GM23338 (cell line): Measurements from ENCODE around the gene DLEU7. TPM values are rescaled to one million over a fixed set of nuclear protein-coding genes. Genes with fewer than 3 reads are reported as not detected.

Source experiments
- ATAC-seq: fragments of 200-7000 bp; cut with Tn5 transposase; 3 replicates; pipeline ENCODE4 v1.9.1; 2020
- DNase-seq: peaks from one replicate; pipeline ENCODE4 v3.0.0-alpha.2; 2015; ENCODE audit warnings: low spot score
- H2AFZ ChIP-seq: fragments of 200-600 bp; sonication (generic); 2 replicates; pipeline ENCODE4 v1.8.0; 2016; ENCODE audit warnings: antibody characterized with exemption, mild to moderate bottlenecking, moderate library complexity
- H3F3A ChIP-seq: fragments of 200-600 bp; sonication (generic); replicated peaks from 2 replicates; pipeline ENCODE4 v1.8.0; 2017; ENCODE audit warnings: antibody characterized with exemption, mixed run types, low read depth
- H3K27ac ChIP-seq: fragments of 200-600 bp; sonication (generic); 2 replicates; pipeline ENCODE4 v1.6.1; 2016; ENCODE audit warnings: low read depth
- H3K27me3 ChIP-seq: fragments of 200-600 bp; sonication (generic); 2 replicates; pipeline ENCODE4 v1.8.0; 2016; ENCODE audit warnings: mild to moderate bottlenecking, mixed run types, moderate library complexity; ENCODE audit not compliant: insufficient read depth
- H3K36me3 ChIP-seq: fragments of 200-600 bp; sonication (generic); 2 replicates; pipeline ENCODE4 v1.8.0; 2016; ENCODE audit warnings: mild to moderate bottlenecking; ENCODE audit not compliant: insufficient read depth
- H3K4me1 ChIP-seq: fragments of 200-600 bp; sonication (generic); 2 replicates; pipeline ENCODE4 v1.8.0; 2016; ENCODE audit warnings: mild to moderate bottlenecking, moderate library complexity; ENCODE audit not compliant: insufficient read depth
- H3K4me2 ChIP-seq: fragments of 200-600 bp; sonication (generic); 2 replicates; pipeline ENCODE4 v1.7.1; 2017; ENCODE audit warnings: mixed run types
- H3K4me3 ChIP-seq: fragments of 200-600 bp; sonication (generic); 2 replicates; pipeline ENCODE4 v1.6.1; 2016; ENCODE audit warnings: mixed run types
- H3K79me2 ChIP-seq: fragments of 200-600 bp; sonication (generic); replicated peaks from 2 replicates; pipeline ENCODE4 v1.8.0; 2017; ENCODE audit warnings: mild to moderate bottlenecking; ENCODE audit not compliant: insufficient read depth
- H3K9me2 ChIP-seq: fragments of 200-600 bp; sonication (generic); 2 replicates; pipeline ENCODE4 v1.8.0; 2017; ENCODE audit not compliant: insufficient read depth
- H4K20me1 ChIP-seq: fragments of 200-600 bp; sonication (generic); replicated peaks from 2 replicates; pipeline ENCODE4 v1.8.0; 2017; ENCODE audit warnings: mild to moderate bottlenecking; ENCODE audit not compliant: insufficient read depth
- H3K27ac Mint-ChIP-seq: 2 replicates; pipeline ENCODE4 v1.8.0; 2020; ENCODE audit warnings: inconsistent platforms, mild to moderate bottlenecking, moderate library complexity, mixed read lengths
- H3K27me3 Mint-ChIP-seq: 3 replicates; pipeline ENCODE4 v1.8.0; 2022; ENCODE audit warnings: low read depth, mild to moderate bottlenecking, moderate library complexity, mixed read lengths, inconsistent platforms; ENCODE audit not compliant: insufficient read depth, poor library complexity
- H3K36me3 Mint-ChIP-seq: 3 replicates; pipeline ENCODE4 v1.8.0; 2021; ENCODE audit warnings: low read depth, mild to moderate bottlenecking, inconsistent platforms, moderate library complexity, mixed read lengths
- H3K4me1 Mint-ChIP-seq: 3 replicates; pipeline ENCODE4 v1.8.0; 2020; ENCODE audit warnings: mild to moderate bottlenecking, inconsistent platforms, mixed read lengths
- H3K4me3 Mint-ChIP-seq: 3 replicates; pipeline ENCODE4 v1.8.0; 2021; ENCODE audit warnings: moderate library complexity, mild to moderate bottlenecking, inconsistent platforms, mixed read lengths
- H3K9me3 Mint-ChIP-seq: 3 replicates; pipeline ENCODE4 v1.8.0; 2020; ENCODE audit warnings: moderate library complexity, mild to moderate bottlenecking, inconsistent platforms, mixed read lengths
- CREB1 ChIP-seq: fragments of 250-450 bp; sonication (Bioruptor Pico); IDR thresholded peaks from 2 replicates; pipeline ENCODE4 v1.5.0; 2020; ENCODE audit warnings: low read depth, mild to moderate bottlenecking, moderate library complexity
- EZH2 ChIP-seq: fragments of 200-600 bp; sonication (generic); IDR thresholded peaks from one replicate; pipeline ENCODE4 v1.8.0; 2017; ENCODE audit warnings: antibody characterized with exemption, mild to moderate bottlenecking, low read depth; ENCODE audit not compliant: unreplicated experiment
- EZH2phosphoT487 ChIP-seq: fragments of 200-600 bp; sonication (generic); IDR thresholded peaks from one replicate; pipeline ENCODE4 v1.8.1; 2018; ENCODE audit warnings: antibody characterized with exemption; ENCODE audit not compliant: unreplicated experiment
- JUNB ChIP-seq: IDR thresholded peaks from one replicate; pipeline ENCODE4 v1.6.1; 2016; ENCODE audit warnings: antibody characterized with exemption; ENCODE audit not compliant: unreplicated experiment
- NANOG ChIP-seq: IDR thresholded peaks from 2 replicates; pipeline ENCODE4 v1.6.1; 2016; ENCODE audit warnings: antibody characterized with exemption, borderline replicate concordance
- POLR2AphosphoS5 ChIP-seq: IDR thresholded peaks from 2 replicates; pipeline ENCODE4 v1.6.1; 2016; ENCODE audit warnings: antibody characterized with exemption, low read depth
- STAT1 ChIP-seq: IDR thresholded peaks from one replicate; pipeline ENCODE4 v1.6.1; 2016; ENCODE audit warnings: antibody characterized with exemption; ENCODE audit not compliant: unreplicated experiment
- ZNF114 ChIP-seq: fragments of 250-450 bp; sonication (Bioruptor Pico); IDR thresholded peaks from 2 replicates; pipeline ENCODE4 v1.5.0; 2020; ENCODE audit warnings: mild to moderate bottlenecking, moderate library complexity
- ZNF331 ChIP-seq: fragments of 250-450 bp; sonication (Bioruptor Pico); IDR thresholded peaks from 2 replicates; pipeline ENCODE4 v1.5.0; 2020; ENCODE audit warnings: low read depth, mild to moderate bottlenecking, moderate library complexity
- polyA plus RNA-seq: library from polyadenylated mRNA; unstranded; fragments of >200 nt; fragmentation: Nextera tagmentation; extraction: Ambion mirVana; gene quantifications from 2 replicates; pipeline ENCODE4 v1.2.1, GENCODE V29; 2016
- total RNA-seq: library from RNA; depleted of rRNA; stranded (reverse); fragments of >200 nt; shearing (Covaris generic); gene quantifications from 2 replicates; pipeline ENCODE4 v1.2.3, GENCODE V29; 2014
- TF ChIP-seq, protein P1 (sequence below): IDR thresholded peaks from one replicate; pipeline ENCODE4 v1.6.1; 2018; ENCODE audit warnings: antibody characterized with exemption; ENCODE audit not compliant: unreplicated experiment
- TF ChIP-seq, protein P2 (sequence below), 2 experiments: fragments of 200-600 bp in 1 of 2; sonication (generic) in 1 of 2; conservative IDR thresholded peaks; 2 replicates each; pipeline versions ENCODE4 v1.5.1 to v1.6.1; 2016 to 2017; ENCODE audit warnings: antibody characterized with exemption in 2 of 2, low read depth in 2 of 2, mild to moderate bottlenecking in 2 of 2, moderate library complexity in 1 of 2
- TF ChIP-seq, protein P3 (sequence below): IDR thresholded peaks from 2 replicates; pipeline ENCODE4 v1.6.1; 2016; ENCODE audit warnings: antibody characterized with exemption
- TF ChIP-seq, protein P4 (sequence below): fragments of 250-450 bp; sonication (Bioruptor Pico); IDR thresholded peaks from 2 replicates; pipeline ENCODE4 v1.5.0; 2020; ENCODE audit warnings: mild to moderate bottlenecking, moderate library complexity

The DLEU7 gene
- total and polyA plus RNA-seq, 2 experiments from 2014 or later, result 8.7 to 11.6 TPM

DNA sequence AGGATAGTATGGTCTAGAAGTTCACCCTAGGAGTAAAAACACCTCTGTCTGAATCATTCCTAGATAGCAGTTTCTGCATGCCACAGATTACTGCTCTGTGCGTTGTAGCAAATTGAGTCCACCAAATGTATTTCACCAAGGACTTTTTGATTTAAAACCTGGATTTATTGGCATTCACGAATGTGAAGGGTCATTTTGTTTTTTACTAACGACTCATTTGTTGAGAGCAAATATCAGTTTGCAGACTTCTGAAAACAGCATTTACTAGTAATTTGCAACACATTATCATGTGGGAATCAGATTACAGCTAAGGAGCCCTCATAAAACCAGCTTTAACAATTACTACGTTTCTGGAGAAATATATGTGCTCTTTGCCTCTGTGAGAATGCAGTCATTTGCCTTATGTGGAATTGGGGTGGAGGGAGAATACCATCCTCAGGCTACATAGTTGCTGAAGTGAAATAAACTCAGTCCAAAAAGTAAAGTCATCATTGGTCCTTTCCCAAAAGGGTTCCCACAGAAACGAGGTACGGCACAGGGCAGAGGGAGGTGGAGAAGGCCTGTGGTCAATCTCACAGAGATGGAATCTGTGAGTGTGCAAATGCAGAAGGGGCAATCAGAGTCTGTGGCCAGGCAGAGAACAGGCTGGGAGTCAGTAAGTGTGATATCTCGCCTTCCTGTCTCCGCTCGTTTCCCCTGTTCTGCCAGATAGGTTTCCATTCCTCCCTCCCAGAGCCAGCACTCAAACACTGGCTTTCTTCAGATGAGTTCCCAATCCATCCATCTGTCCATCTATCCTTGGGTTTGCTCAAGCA lies 63.1 kb downstream of the DLEU7 start:
- Histone ChIP-seq H3K4me3 (no peak overlapping the region), H3K9me2 (peaks cover 19% of the 10 kb centered on the region; the same call in 1 of the 2 replicates), H2AFZ (0 out of 2 replicates have a peak overlapping the region, but pooled peaks have one; percentile 11), H3K79me2 (no peaks in the 10 kb centered on the region), H3K27ac (peak overlapping the region; percentile 61; the same call in 1 of the 2 replicates), H3K36me3 (no peaks in the 10 kb centered on the region), H3F3A (no peaks in the 10 kb centered on the region), H3K4me2 (peak overlapping the region; percentile 19; the same call in 1 of the 2 replicates), H4K20me1 (no peaks in the 10 kb centered on the region), H3K27me3 (no peaks in the 10 kb centered on the region), H3K4me1 (peaks cover 12% of the 10 kb centered on the region)
- H3K9me3 Mint-ChIP-seq, result peaks cover 8% of the 10 kb centered on the region; the same call in 2 of the 3 replicates
- no peaks in the 10 kb centered on the region for H3K27me3 Mint-ChIP-seq
- peaks cover 8% of the 10 kb centered on the region for H3K4me1 Mint-ChIP-seq
- TF ChIP-seq JUNB (no peak), ZNF331 (CRISPR knock-in tag) (no peak), CREB1 (CRISPR knock-in tag) (no peak), STAT1 (no peak), NANOG (no peak), EZH2 (no peak), EZH2phosphoT487 (no peak), ZNF114 (no peak), POLR2AphosphoS5 (no peak)
- TF ChIP-seq, protein P1, sequence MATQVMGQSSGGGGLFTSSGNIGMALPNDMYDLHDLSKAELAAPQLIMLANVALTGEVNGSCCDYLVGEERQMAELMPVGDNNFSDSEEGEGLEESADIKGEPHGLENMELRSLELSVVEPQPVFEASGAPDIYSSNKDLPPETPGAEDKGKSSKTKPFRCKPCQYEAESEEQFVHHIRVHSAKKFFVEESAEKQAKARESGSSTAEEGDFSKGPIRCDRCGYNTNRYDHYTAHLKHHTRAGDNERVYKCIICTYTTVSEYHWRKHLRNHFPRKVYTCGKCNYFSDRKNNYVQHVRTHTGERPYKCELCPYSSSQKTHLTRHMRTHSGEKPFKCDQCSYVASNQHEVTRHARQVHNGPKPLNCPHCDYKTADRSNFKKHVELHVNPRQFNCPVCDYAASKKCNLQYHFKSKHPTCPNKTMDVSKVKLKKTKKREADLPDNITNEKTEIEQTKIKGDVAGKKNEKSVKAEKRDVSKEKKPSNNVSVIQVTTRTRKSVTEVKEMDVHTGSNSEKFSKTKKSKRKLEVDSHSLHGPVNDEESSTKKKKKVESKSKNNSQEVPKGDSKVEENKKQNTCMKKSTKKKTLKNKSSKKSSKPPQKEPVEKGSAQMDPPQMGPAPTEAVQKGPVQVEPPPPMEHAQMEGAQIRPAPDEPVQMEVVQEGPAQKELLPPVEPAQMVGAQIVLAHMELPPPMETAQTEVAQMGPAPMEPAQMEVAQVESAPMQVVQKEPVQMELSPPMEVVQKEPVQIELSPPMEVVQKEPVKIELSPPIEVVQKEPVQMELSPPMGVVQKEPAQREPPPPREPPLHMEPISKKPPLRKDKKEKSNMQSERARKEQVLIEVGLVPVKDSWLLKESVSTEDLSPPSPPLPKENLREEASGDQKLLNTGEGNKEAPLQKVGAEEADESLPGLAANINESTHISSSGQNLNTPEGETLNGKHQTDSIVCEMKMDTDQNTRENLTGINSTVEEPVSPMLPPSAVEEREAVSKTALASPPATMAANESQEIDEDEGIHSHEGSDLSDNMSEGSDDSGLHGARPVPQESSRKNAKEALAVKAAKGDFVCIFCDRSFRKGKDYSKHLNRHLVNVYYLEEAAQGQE, result no peak
- TF ChIP-seq, protein P2, sequence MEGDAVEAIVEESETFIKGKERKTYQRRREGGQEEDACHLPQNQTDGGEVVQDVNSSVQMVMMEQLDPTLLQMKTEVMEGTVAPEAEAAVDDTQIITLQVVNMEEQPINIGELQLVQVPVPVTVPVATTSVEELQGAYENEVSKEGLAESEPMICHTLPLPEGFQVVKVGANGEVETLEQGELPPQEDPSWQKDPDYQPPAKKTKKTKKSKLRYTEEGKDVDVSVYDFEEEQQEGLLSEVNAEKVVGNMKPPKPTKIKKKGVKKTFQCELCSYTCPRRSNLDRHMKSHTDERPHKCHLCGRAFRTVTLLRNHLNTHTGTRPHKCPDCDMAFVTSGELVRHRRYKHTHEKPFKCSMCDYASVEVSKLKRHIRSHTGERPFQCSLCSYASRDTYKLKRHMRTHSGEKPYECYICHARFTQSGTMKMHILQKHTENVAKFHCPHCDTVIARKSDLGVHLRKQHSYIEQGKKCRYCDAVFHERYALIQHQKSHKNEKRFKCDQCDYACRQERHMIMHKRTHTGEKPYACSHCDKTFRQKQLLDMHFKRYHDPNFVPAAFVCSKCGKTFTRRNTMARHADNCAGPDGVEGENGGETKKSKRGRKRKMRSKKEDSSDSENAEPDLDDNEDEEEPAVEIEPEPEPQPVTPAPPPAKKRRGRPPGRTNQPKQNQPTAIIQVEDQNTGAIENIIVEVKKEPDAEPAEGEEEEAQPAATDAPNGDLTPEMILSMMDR (conservative IDR thresholded peaks at IDR 0.05; ENCODE audit: low read depth in 2 of 2), result no peak
- TF ChIP-seq, protein P3, sequence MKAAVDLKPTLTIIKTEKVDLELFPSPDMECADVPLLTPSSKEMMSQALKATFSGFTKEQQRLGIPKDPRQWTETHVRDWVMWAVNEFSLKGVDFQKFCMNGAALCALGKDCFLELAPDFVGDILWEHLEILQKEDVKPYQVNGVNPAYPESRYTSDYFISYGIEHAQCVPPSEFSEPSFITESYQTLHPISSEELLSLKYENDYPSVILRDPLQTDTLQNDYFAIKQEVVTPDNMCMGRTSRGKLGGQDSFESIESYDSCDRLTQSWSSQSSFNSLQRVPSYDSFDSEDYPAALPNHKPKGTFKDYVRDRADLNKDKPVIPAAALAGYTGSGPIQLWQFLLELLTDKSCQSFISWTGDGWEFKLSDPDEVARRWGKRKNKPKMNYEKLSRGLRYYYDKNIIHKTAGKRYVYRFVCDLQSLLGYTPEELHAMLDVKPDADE, result no peak
- TF ChIP-seq, protein P4, sequence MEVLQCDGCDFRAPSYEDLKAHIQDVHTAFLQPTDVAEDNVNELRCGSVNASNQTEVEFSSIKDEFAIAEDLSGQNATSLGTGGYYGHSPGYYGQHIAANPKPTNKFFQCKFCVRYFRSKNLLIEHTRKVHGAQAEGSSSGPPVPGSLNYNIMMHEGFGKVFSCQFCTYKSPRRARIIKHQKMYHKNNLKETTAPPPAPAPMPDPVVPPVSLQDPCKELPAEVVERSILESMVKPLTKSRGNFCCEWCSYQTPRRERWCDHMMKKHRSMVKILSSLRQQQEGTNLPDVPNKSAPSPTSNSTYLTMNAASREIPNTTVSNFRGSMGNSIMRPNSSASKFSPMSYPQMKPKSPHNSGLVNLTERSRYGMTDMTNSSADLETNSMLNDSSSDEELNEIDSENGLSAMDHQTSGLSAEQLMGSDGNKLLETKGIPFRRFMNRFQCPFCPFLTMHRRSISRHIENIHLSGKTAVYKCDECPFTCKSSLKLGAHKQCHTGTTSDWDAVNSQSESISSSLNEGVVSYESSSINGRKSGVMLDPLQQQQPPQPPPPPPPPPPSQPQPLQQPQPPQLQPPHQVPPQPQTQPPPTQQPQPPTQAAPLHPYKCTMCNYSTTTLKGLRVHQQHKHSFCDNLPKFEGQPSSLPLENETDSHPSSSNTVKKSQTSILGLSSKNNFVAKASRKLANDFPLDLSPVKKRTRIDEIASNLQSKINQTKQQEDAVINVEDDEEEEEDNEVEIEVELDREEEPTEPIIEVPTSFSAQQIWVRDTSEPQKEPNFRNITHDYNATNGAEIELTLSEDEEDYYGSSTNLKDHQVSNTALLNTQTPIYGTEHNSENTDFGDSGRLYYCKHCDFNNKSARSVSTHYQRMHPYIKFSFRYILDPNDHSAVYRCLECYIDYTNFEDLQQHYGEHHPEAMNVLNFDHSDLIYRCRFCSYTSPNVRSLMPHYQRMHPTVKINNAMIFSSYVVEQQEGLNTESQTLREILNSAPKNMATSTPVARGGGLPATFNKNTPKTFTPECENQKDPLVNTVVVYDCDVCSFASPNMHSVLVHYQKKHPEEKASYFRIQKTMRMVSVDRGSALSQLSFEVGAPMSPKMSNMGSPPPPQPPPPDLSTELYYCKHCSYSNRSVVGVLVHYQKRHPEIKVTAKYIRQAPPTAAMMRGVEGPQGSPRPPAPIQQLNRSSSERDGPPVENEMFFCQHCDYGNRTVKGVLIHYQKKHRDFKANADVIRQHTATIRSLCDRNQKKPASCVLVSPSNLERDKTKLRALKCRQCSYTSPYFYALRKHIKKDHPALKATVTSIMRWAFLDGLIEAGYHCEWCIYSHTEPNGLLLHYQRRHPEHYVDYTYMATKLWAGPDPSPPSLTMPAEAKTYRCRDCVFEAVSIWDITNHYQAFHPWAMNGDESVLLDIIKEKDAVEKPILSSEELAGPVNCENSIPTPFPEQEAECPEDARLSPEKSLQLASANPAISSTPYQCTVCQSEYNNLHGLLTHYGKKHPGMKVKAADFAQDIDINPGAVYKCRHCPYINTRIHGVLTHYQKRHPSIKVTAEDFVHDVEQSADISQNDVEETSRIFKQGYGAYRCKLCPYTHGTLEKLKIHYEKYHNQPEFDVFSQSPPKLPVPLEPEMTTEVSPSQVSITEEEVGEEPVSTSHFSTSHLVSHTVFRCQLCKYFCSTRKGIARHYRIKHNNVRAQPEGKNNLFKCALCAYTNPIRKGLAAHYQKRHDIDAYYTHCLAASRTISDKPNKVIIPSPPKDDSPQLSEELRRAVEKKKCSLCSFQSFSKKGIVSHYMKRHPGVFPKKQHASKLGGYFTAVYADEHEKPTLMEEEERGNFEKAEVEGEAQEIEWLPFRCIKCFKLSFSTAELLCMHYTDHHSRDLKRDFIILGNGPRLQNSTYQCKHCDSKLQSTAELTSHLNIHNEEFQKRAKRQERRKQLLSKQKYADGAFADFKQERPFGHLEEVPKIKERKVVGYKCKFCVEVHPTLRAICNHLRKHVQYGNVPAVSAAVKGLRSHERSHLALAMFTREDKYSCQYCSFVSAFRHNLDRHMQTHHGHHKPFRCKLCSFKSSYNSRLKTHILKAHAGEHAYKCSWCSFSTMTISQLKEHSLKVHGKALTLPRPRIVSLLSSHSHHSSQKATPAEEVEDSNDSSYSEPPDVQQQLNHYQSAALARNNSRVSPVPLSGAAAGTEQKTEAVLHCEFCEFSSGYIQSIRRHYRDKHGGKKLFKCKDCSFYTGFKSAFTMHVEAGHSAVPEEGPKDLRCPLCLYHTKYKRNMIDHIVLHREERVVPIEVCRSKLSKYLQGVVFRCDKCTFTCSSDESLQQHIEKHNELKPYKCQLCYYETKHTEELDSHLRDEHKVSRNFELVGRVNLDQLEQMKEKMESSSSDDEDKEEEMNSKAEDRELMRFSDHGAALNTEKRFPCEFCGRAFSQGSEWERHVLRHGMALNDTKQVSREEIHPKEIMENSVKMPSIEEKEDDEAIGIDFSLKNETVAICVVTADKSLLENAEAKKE, result no peak
- no peak; the same call in 1 of the 3 replicates for ATAC-seq
- H3K36me3 Mint-ChIP-seq, result peaks cover 7% of the 10 kb centered on the region; the same call in 2 of the 3 replicates
- no peak overlapping the region for H3K4me3 Mint-ChIP-seq
- DNase-seq, result no peak
- H3K27ac Mint-ChIP-seq, result no peak overlapping the region
